ENCODE measurements around the gene SLAIN1. TPM values are rescaled to one million over a fixed set of nuclear protein-coding genes. Genes with fewer than 3 reads are reported as not detected.

The SLAIN1 gene
- total and polyA plus RNA-seq, 2 donors from 2014 or later, result 6.0 to 12.4 TPM

- no peak for TF ChIP-seq CTCF (IDR thresholded peaks at IDR 0.05; ENCODE audit: borderline replicate concordance, extremely low read depth, insufficient read depth)
- Histone ChIP-seq H3K4me3 (ENCODE audit: low read length in 3 of 3) (no peak overlapping the region), H3K9me3 (ENCODE audit: control insufficient read depth in 2 of 3, insufficient read depth in 1 of 3, low read length in 3 of 3) (no peaks in the 10 kb centered on the region), H3K9ac (ENCODE audit: low read length in 3 of 3) (no peak overlapping the region), H3K27me3 (ENCODE audit: control insufficient read depth, insufficient read depth, low read length) (no peaks in the 10 kb centered on the region), H3K36me3 (ENCODE audit: control insufficient read depth in 2 of 3, insufficient read depth in 3 of 3, low read length in 3 of 3) (peaks cover 0 to 2% (median 2%) of the 10 kb centered on the region in 3 donors), H3K27ac (ENCODE audit: low read depth in 2 of 2, low read length in 2 of 2) (no peak overlapping the region), H3K4me1 (ENCODE audit: control insufficient read depth in 2 of 3, insufficient read depth in 2 of 3, low read depth in 1 of 3, low read length in 3 of 3) (no peaks in the 10 kb centered on the region)
- intact Hi-C loops (cut with DNase I), result no loop called here
- DNase-seq (no peak), FAIRE-seq (no peak)
Measured at GRCh38 chr13:77742801-77743200, 45.3 kb downstream of the SLAIN1 start.

- no peak for FAIRE-seq
- no peaks in the 10 kb centered on the region for H3K27me3 ChIP-seq (ENCODE audit: control insufficient read depth, insufficient read depth, low read length)
- no peaks in the 10 kb centered on the region for H3K9me3 ChIP-seq (ENCODE audit: control insufficient read depth in 2 of 3, insufficient read depth in 1 of 3, low read length in 3 of 3)
- intact Hi-C loops (cut with DNase I), result no loop called here
- H3K4me1 ChIP-seq (ENCODE audit: control insufficient read depth in 2 of 3, insufficient read depth in 2 of 3, low read depth in 1 of 3, low read length in 3 of 3), result no peaks in the 10 kb centered on the region
- no peak overlapping the region for H3K4me3 ChIP-seq (ENCODE audit: low read length in 3 of 3)
- peaks cover 0 to 2% (median 2%) of the 10 kb centered on the region in 3 donors for H3K36me3 ChIP-seq (ENCODE audit: control insufficient read depth in 2 of 3, insufficient read depth in 3 of 3, low read length in 3 of 3)
- DNase-seq, result no peak
- no peak overlapping the region for H3K9ac ChIP-seq (ENCODE audit: low read length in 3 of 3)
- TF ChIP-seq CTCF (IDR thresholded peaks at IDR 0.05; ENCODE audit: borderline replicate concordance, extremely low read depth, insufficient read depth), result no peak
- H3K27ac ChIP-seq (ENCODE audit: low read depth in 2 of 2, low read length in 2 of 2), result no peak overlapping the region
Measured at GRCh38 chr13:77745784-77746183, 48.3 kb downstream of the SLAIN1 start.

- intact Hi-C loops (cut with DNase I), result no loop called here
- DNase-seq (no peak), FAIRE-seq (no peak)
- peaks cover 2 to 7% (median 2%) of the 10 kb centered on the region in 3 donors for H3K36me3 ChIP-seq (ENCODE audit: control insufficient read depth in 2 of 3, insufficient read depth in 3 of 3, low read length in 3 of 3)
- no peak overlapping the region for H3K9ac ChIP-seq (ENCODE audit: low read length in 3 of 3)
- H3K27ac ChIP-seq (ENCODE audit: low read depth in 2 of 2, low read length in 2 of 2), result no peak overlapping the region
- H3K9me3 ChIP-seq (ENCODE audit: control insufficient read depth in 2 of 3, insufficient read depth in 1 of 3, low read length in 3 of 3), result no peaks in the 10 kb centered on the region
- H3K27me3 ChIP-seq (ENCODE audit: control insufficient read depth, insufficient read depth, low read length), result no peaks in the 10 kb centered on the region
- H3K4me1 ChIP-seq (ENCODE audit: control insufficient read depth in 2 of 3, insufficient read depth in 2 of 3, low read depth in 1 of 3, low read length in 3 of 3), result no peaks in the 10 kb centered on the region
- no peak overlapping the region for H3K4me3 ChIP-seq (ENCODE audit: low read length in 3 of 3)
- no peak for TF ChIP-seq CTCF (IDR thresholded peaks at IDR 0.05; ENCODE audit: borderline replicate concordance, extremely low read depth, insufficient read depth)
Measured at GRCh38 chr13:77749344-77749880, 51.9 kb downstream of the SLAIN1 start.

Measured in kidney (tissue), 14 donors.